ENCODE measurements around the gene TAS1R1.

TAS1R1 gene

GRCh38 chr1:6577831-6578525 is 22.9 kb downstream of the TAS1R1 start:
- Histone ChIP-seq H3K27ac (no peak overlapping the region), H3K4me2 (ENCODE audit: low read length) (no peak overlapping the region), H3K4me3 (ENCODE audit: low read depth, low read length) (no peak overlapping the region), H3K36me3 (ENCODE audit: control insufficient read depth, insufficient read depth, low read length) (no peaks in the 10 kb centered on the region), H2AFZ (no peak overlapping the region), H3K4me1 (peaks cover 6% of the 10 kb centered on the region), H3K9me3 (ENCODE audit: control insufficient read depth, low read length) (no peaks in the 10 kb centered on the region), H3K79me2 (peaks cover 4% of the 10 kb centered on the region), H3K27me3 (ENCODE audit: control insufficient read depth, insufficient read depth, low read length) (no peaks in the 10 kb centered on the region), H3K9ac (no peak overlapping the region)
- TF ChIP-seq CTCF (IDR thresholded peaks at IDR 0.05), result no peak

DNA sequence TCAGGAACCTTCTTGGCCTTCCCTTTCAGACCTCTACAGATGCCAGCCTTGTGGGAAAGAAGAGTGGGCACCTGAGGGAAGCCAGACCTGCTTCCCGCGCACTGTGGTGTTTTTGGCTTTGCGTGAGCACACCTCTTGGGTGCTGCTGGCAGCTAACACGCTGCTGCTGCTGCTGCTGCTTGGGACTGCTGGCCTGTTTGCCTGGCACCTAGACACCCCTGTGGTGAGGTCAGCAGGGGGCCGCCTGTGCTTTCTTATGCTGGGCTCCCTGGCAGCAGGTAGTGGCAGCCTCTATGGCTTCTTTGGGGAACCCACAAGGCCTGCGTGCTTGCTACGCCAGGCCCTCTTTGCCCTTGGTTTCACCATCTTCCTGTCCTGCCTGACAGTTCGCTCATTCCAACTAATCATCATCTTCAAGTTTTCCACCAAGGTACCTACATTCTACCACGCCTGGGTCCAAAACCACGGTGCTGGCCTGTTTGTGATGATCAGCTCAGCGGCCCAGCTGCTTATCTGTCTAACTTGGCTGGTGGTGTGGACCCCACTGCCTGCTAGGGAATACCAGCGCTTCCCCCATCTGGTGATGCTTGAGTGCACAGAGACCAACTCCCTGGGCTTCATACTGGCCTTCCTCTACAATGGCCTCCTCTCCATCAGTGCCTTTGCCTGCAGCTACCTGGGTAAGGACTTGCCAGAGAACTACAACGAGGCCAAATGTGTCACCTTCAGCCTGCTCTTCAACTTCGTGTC is 23.7 kb downstream of the TAS1R1 start:
- peak overlapping the region; percentile 85 for H3K4me3 ChIP-seq (ENCODE audit: low read depth, low read length)
- H3K36me3 ChIP-seq (ENCODE audit: control insufficient read depth, insufficient read depth, low read length), result no peaks in the 10 kb centered on the region
- no peak for TF ChIP-seq CTCF (IDR thresholded peaks at IDR 0.05)

DNA sequence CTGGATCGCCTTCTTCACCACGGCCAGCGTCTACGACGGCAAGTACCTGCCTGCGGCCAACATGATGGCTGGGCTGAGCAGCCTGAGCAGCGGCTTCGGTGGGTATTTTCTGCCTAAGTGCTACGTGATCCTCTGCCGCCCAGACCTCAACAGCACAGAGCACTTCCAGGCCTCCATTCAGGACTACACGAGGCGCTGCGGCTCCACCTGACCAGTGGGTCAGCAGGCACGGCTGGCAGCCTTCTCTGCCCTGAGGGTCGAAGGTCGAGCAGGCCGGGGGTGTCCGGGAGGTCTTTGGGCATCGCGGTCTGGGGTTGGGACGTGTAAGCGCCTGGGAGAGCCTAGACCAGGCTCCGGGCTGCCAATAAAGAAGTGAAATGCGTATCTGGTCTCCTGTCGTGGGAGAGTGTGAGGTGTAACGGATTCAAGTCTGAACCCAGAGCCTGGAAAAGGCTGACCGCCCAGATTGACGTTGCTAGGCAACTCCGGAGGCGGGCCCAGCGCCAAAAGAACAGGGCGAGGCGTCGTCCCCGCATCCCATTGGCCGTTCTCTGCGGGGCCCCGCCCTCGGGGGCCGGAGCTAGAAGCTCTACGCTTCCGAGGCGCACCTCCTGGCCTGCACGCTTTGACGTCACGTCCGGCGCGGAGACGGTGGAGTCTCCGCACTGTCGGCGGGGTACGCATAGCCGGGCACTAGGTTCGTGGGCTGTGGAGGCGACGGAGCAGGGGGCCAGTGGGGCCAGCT is 24.4 kb downstream of the TAS1R1 start, which contains the start of gene ZBTB48:
Gene ZBTB48, plus strand, starts transcription at position 621 of the 745 bp plus-strand sequence. CDS start 616 bp downstream, outside the sequence.
- H3K27ac ChIP-seq, result peak within 1 kb of the TSS; percentile 83
- peak within 1 kb of the TSS; percentile 46 for H3K9ac ChIP-seq
- H3K4me1 ChIP-seq, result peaks cover 8% of the 10 kb centered on the region
- H3K4me2 ChIP-seq (ENCODE audit: low read length), result peak within 1 kb of the TSS; percentile 87
- no peaks in the 10 kb centered on the region for H3K27me3 ChIP-seq (ENCODE audit: control insufficient read depth, insufficient read depth, low read length)
- H3K4me3 ChIP-seq (ENCODE audit: low read depth, low read length), result peak within 1 kb of the TSS; percentile 85
- H2AFZ ChIP-seq, result peak within 1 kb of the TSS; percentile 97
- peaks cover 4% of the 10 kb centered on the region for H3K79me2 ChIP-seq
- no peaks in the 10 kb centered on the region for H3K36me3 ChIP-seq (ENCODE audit: control insufficient read depth, insufficient read depth, low read length)
- H3K9me3 ChIP-seq (ENCODE audit: control insufficient read depth, low read length), result no peaks in the 10 kb centered on the region
- TF ChIP-seq CTCF (IDR thresholded peaks at IDR 0.05), result no peak

More for the DNA sequence above, 23.7 kb downstream of the TAS1R1 start:
- Histone ChIP-seq H3K27ac (peak overlapping the region; percentile 83), H3K9me3 (ENCODE audit: control insufficient read depth, low read length) (no peaks in the 10 kb centered on the region), H3K9ac (no peak overlapping the region), H3K4me2 (ENCODE audit: low read length) (peak overlapping the region; percentile 87), H3K79me2 (peaks cover 4% of the 10 kb centered on the region), H3K27me3 (ENCODE audit: control insufficient read depth, insufficient read depth, low read length) (no peaks in the 10 kb centered on the region), H2AFZ (peak overlapping the region; percentile 97), H3K4me1 (peaks cover 6% of the 10 kb centered on the region)

DNA sequence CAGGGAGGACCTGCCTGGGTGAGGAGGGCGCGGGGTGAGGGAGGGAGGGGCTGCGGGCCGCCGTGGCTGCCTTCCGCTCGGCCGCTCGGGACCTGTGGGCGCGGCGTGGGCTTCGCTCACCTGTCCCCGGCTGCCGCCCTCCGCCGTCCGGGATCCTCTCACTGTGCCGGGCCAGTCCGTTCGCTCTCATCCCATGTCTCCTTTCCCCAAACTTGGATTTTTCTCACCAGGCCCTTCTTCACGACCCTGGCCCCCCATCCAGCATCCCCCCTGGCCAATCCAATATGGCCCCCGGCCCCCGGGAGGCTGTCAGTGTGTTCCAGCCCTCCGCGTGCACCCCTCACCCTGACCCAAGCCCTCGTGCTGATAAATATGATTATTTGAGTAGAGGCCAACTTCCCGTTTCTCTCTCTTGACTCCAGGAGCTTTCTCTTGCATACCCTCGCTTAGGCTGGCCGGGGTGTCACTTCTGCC is 25.0 kb downstream of the TAS1R1 start:
- Histone ChIP-seq H3K27ac (peak overlapping the region; percentile 83), H3K4me1 (peaks cover 8% of the 10 kb centered on the region), H3K4me2 (ENCODE audit: low read length) (peak overlapping the region; percentile 87), H3K36me3 (ENCODE audit: control insufficient read depth, insufficient read depth, low read length) (no peaks in the 10 kb centered on the region), H3K79me2 (peaks cover 4% of the 10 kb centered on the region), H3K27me3 (ENCODE audit: control insufficient read depth, insufficient read depth, low read length) (no peaks in the 10 kb centered on the region), H3K4me3 (ENCODE audit: low read depth, low read length) (peak overlapping the region; percentile 85), H3K9ac (no peak overlapping the region), H2AFZ (peak overlapping the region; percentile 97), H3K9me3 (ENCODE audit: control insufficient read depth, low read length) (no peaks in the 10 kb centered on the region)
- no peak for TF ChIP-seq CTCF (IDR thresholded peaks at IDR 0.05)

All from parathyroid adenoma (tissue), 2 donors.